MG63 (cell line): ENCODE results near the gene HTRA3. TPM values are rescaled to one million over a fixed set of nuclear protein-coding genes. Genes with fewer than 3 reads are reported as not detected.
"Not testable (repeated sequence)": the region's sequence is repeated elsewhere in the genome, so short reads cannot be mapped to it uniquely, and the experiment has no call there.

ENCODE experiments used
- DNase-seq: peaks from one replicate; pipeline ENCODE4 v3.0.0-alpha.2; 2020
- H3K27me3 ChIP-seq: fragments of 250-450 bp; sonication (Bioruptor Pico); 2 replicates; pipeline ENCODE4 v1.5.1; 2020; ENCODE audit warnings: mild to moderate bottlenecking, moderate library complexity
- H3K36me3 ChIP-seq: fragments of 250-450 bp; sonication (Bioruptor Pico); 2 replicates; pipeline ENCODE4 v1.5.1; 2020; ENCODE audit warnings: mild to moderate bottlenecking, moderate library complexity
- H3K4me3 ChIP-seq: fragments of 250-450 bp; sonication (Bioruptor Pico); 2 replicates; pipeline ENCODE4 v1.5.1; 2020; ENCODE audit warnings: mild to moderate bottlenecking, moderate library complexity
- H3K9me3 ChIP-seq: fragments of 250-450 bp; sonication (Bioruptor Pico); 2 replicates; pipeline ENCODE4 v1.5.1; 2020; ENCODE audit warnings: mild to moderate bottlenecking, moderate library complexity
- total RNA-seq: library from RNA; depleted of rRNA; stranded (reverse); fragments of >200 nt; shearing (Covaris generic); gene quantifications from 2 replicates; pipeline ENCODE4 v1.2.3, GENCODE V29; 2014; ENCODE audit warnings: low replicate concordance

Gene HTRA3
- total RNA-seq, 1 experiment from 2014 or later: 1.3 TPM

GRCh38 chr4:8343262-8343966 is 73.9 kb downstream of the HTRA3 start:
- Histone ChIP-seq H3K36me3 (no peaks in the 10 kb centered on the region), H3K4me3 (no peak overlapping the region), H3K9me3 (no peaks in the 10 kb centered on the region), H3K27me3 (no peaks in the 10 kb centered on the region)
- DNase-seq: no peak

GRCh38 chr4:8343967-8344331 is 74.4 kb downstream of the HTRA3 start:
- Histone ChIP-seq H3K9me3 (no peaks in the 10 kb centered on the region), H3K4me3 (no peak overlapping the region), H3K27me3 (no peaks in the 10 kb centered on the region), H3K36me3 (no peaks in the 10 kb centered on the region)
- DNase-seq: no peak

- no peak for DNase-seq
- Histone ChIP-seq H3K27me3 (no peaks in the 10 kb centered on the region), H3K4me3 (no peak overlapping the region), H3K36me3 (no peaks in the 10 kb centered on the region), H3K9me3 (no peaks in the 10 kb centered on the region)
Measured at GRCh38 chr4:8344377-8344776, 74.8 kb downstream of the HTRA3 start.

- Histone ChIP-seq H3K36me3 (no peaks in the 10 kb centered on the region), H3K9me3 (no peaks in the 10 kb centered on the region), H3K27me3 (no peaks in the 10 kb centered on the region), H3K4me3 (no peak overlapping the region)
- no peak for DNase-seq
Measured at GRCh38 chr4:8345053-8345945, 75.7 kb downstream of the HTRA3 start.

GRCh38 chr4:8345946-8346814 is 76.6 kb downstream of the HTRA3 start:
- H3K4me3 ChIP-seq: no peak overlapping the region
- H3K9me3 ChIP-seq: no peaks in the 10 kb centered on the region
- no peaks in the 10 kb centered on the region for H3K36me3 ChIP-seq
- no peak for DNase-seq
- no peaks in the 10 kb centered on the region for H3K27me3 ChIP-seq

- no peaks in the 10 kb centered on the region for H3K9me3 ChIP-seq
- H3K4me3 ChIP-seq: no peak overlapping the region
- no peaks in the 10 kb centered on the region for H3K36me3 ChIP-seq
- H3K27me3 ChIP-seq: no peaks in the 10 kb centered on the region
- DNase-seq: no peak
Measured at GRCh38 chr4:8346838-8347605, 77.5 kb downstream of the HTRA3 start.

- no peaks in the 10 kb centered on the region for H3K36me3 ChIP-seq
- H3K9me3 ChIP-seq: no peaks in the 10 kb centered on the region
- no peak for DNase-seq
- H3K4me3 ChIP-seq: no peak overlapping the region
- H3K27me3 ChIP-seq: no peaks in the 10 kb centered on the region
Measured at GRCh38 chr4:8347660-8348059, 78.1 kb downstream of the HTRA3 start.

- Histone ChIP-seq H3K9me3 (no peaks in the 10 kb centered on the region), H3K36me3 (no peaks in the 10 kb centered on the region), H3K27me3 (no peaks in the 10 kb centered on the region), H3K4me3 (no peak overlapping the region)
- no peak for DNase-seq
Measured at GRCh38 chr4:8348071-8348470, 78.5 kb downstream of the HTRA3 start.

- H3K9me3 ChIP-seq, DNase-seq, H3K4me3 ChIP-seq, H3K27me3 ChIP-seq, H3K36me3 ChIP-seq: not testable (repeated sequence)
Measured at GRCh38 chr4:8349236-8349635, 79.7 kb downstream of the HTRA3 start.

- no peaks in the 10 kb centered on the region for H3K36me3 ChIP-seq
- no peaks in the 10 kb centered on the region for H3K9me3 ChIP-seq
- no peak overlapping the region for H3K4me3 ChIP-seq
- H3K27me3 ChIP-seq: no peaks in the 10 kb centered on the region
- no peak for DNase-seq
Measured at GRCh38 chr4:8349664-8350236, 80.2 kb downstream of the HTRA3 start.

- Histone ChIP-seq H3K9me3 (no peaks in the 10 kb centered on the region), H3K4me3 (no peak overlapping the region), H3K27me3 (no peaks in the 10 kb centered on the region), H3K36me3 (no peaks in the 10 kb centered on the region)
- no peak for DNase-seq
Measured at GRCh38 chr4:8350352-8350751, 80.8 kb downstream of the HTRA3 start.

- H3K27me3 ChIP-seq: no peaks in the 10 kb centered on the region
- H3K9me3 ChIP-seq: no peaks in the 10 kb centered on the region
- no peak overlapping the region for H3K4me3 ChIP-seq
- no peaks in the 10 kb centered on the region for H3K36me3 ChIP-seq
- no peak for DNase-seq
Measured at GRCh38 chr4:8350841-8351461, 81.4 kb downstream of the HTRA3 start.

GRCh38 chr4:8351931-8352367 is 82.4 kb downstream of the HTRA3 start:
- no peak for DNase-seq
- Histone ChIP-seq H3K36me3 (no peaks in the 10 kb centered on the region), H3K27me3 (no peaks in the 10 kb centered on the region), H3K9me3 (no peaks in the 10 kb centered on the region), H3K4me3 (no peak overlapping the region)

- no peaks in the 10 kb centered on the region for H3K9me3 ChIP-seq
- DNase-seq: no peak
- H3K36me3 ChIP-seq: no peaks in the 10 kb centered on the region
- H3K4me3 ChIP-seq: no peak overlapping the region
- no peaks in the 10 kb centered on the region for H3K27me3 ChIP-seq
Measured at GRCh38 chr4:8352368-8353157, 83.0 kb downstream of the HTRA3 start.

GRCh38 chr4:8353158-8353669 is 83.7 kb downstream of the HTRA3 start:
- DNase-seq: no peak
- Histone ChIP-seq H3K9me3 (no peaks in the 10 kb centered on the region), H3K36me3 (no peaks in the 10 kb centered on the region), H3K4me3 (no peak overlapping the region), H3K27me3 (no peaks in the 10 kb centered on the region)
